ENCODE data around the gene CDK8.

- TF ChIP-seq POLR2AphosphoS5 (IDR thresholded peaks at IDR 0.05; ENCODE audit: low read depth, low read length) (no peak), REST (IDR thresholded peaks at IDR 0.05; ENCODE audit: insufficient read depth in 1 of 2, low read depth in 2 of 2, low read length in 2 of 2) (no peak), TAF1 (IDR thresholded peaks at IDR 0.05; ENCODE audit: borderline replicate concordance, insufficient read depth, low read length) (no peak), SIN3A (IDR thresholded peaks at IDR 0.05; ENCODE audit: borderline replicate concordance, insufficient read depth, low read length) (no peak)
These were observed 27.9 kb upstream of the CDK8 start for GRCh38 chr13:26225896-26226617.
